HG02870 (cell line): ENCODE results near the gene ARPC1B.

Source experiments
- ATAC-seq: cut with Tn5 transposase; IDR thresholded peaks from one replicate; pipeline ENCODE4 v1.9.1; 2021; ENCODE audit warnings: mild to moderate bottlenecking, moderate library complexity; ENCODE audit not compliant: unreplicated experiment

Gene ARPC1B

DNA sequence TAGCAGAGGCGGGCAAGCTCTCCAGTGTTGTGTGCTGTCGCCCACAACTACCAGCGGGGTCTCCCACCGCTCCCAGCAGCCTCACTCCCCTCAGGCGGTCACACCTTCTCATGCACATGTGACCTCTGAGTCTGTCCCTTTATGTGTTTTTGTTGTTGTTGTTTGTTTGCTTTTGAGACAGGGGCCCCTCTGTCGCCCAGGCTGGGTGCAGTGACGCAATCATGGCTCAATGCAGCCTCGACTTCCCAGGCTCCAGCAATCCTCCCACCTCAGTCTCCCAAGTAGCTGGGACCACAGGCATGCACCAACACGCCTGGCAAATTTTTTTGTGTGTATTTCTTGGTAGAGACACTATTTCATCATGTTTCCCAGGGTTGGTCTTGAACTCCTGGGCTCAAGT, 65.7 kb downstream of the ARPC1B start:
- ATAC-seq: no peak
